IMR-90 (cell line): ENCODE data around the gene NFIX. TPM values are rescaled to one million over a fixed set of nuclear protein-coding genes. Genes with fewer than 3 reads are reported as not detected.
A peak's percentile ranks its signal among the peaks of the same experiment; 100 is the strongest.

ENCODE experiments used
- ATAC-seq: fragments of 200-7000 bp; cut with Tn5 transposase; 2 replicates; pipeline ENCODE4 v1.9.1; 2020; ENCODE audit warnings: low read depth, mild to moderate bottlenecking, moderate library complexity
- BruUV-seq: library from RNA; stranded (reverse); fragments of 400-500 nt; replicated peaks from 2 replicates; lab custom pipeline; 2021; lab: Mats Ljungman, UMichigan
- CTCF ChIA-PET: fragments of 300-600 bp; formaldehyde crosslinking; extraction: SDS; loops from one replicate; lab custom pipeline; 2021; ENCODE audit warnings: antibody characterized with exemption; lab: Yijun Ruan, JAX
- POLR2A ChIA-PET: fragments of 300-600 bp; sonication (Branson Sonifier 250); formaldehyde crosslinking; loops from one replicate; lab custom pipeline; 2022; ENCODE audit warnings: antibody characterized with exemption; ENCODE audit not compliant: unreplicated experiment; lab: Charles Lee
- DNase-seq: peaks from one replicate; pipeline ENCODE4 v3.0.0; 2013
- H2AFZ ChIP-seq: replicated peaks from 2 replicates; pipeline ENCODE3; 2013; ENCODE audit warnings: low read length, mild to moderate bottlenecking; ENCODE audit not compliant: poor library complexity
- H2AK5ac ChIP-seq: 2 replicates; pipeline ENCODE4 v1.6.1; 2013; ENCODE audit warnings: low read depth, low read length, inconsistent platforms
- H2AK9ac ChIP-seq: replicated peaks from 2 replicates; pipeline ENCODE3; 2013; ENCODE audit warnings: mild to moderate bottlenecking, low read depth, low read length, moderate library complexity; ENCODE audit not compliant: poor library complexity
- H2BK120ac ChIP-seq: 2 replicates; pipeline ENCODE4 v1.6.1; 2013; ENCODE audit warnings: low read depth, low read length, inconsistent platforms
- H2BK15ac ChIP-seq: 3 replicates; pipeline ENCODE4 v1.6.1; 2013; ENCODE audit warnings: low read depth, low read length, inconsistent platforms
- H2BK20ac ChIP-seq: 2 replicates; pipeline ENCODE4 v1.6.1; 2013; ENCODE audit warnings: low read depth, mild to moderate bottlenecking, inconsistent platforms, low read length, moderate library complexity
- H2BK5ac ChIP-seq: 2 replicates; pipeline ENCODE4 v1.6.1; 2013; ENCODE audit warnings: mild to moderate bottlenecking, low read depth, low read length, inconsistent platforms; ENCODE audit not compliant: poor library complexity, severe bottlenecking
- H3K14ac ChIP-seq: replicated peaks from 2 replicates; pipeline ENCODE4 v1.6.1; 2013; ENCODE audit warnings: low read depth, low read length, inconsistent platforms
- H3K18ac ChIP-seq: 2 replicates; pipeline ENCODE4 v1.6.1; 2013; ENCODE audit warnings: low read depth, low read length, control low read depth
- H3K23ac ChIP-seq: 2 replicates; pipeline ENCODE4 v1.6.1; 2013; ENCODE audit warnings: low read depth, low read length, inconsistent platforms
- H3K27ac ChIP-seq: 2 replicates; pipeline ENCODE4 v1.5.1; 2013; ENCODE audit warnings: mild to moderate bottlenecking, control low read depth, low read length; ENCODE audit not compliant: insufficient read depth
- H3K27me3 ChIP-seq: 2 replicates; pipeline ENCODE4 v1.6.1; 2013; ENCODE audit warnings: low read length; ENCODE audit not compliant: control insufficient read depth, insufficient read depth
- H3K36me3 ChIP-seq: 2 replicates; pipeline ENCODE4 v1.6.1; 2013; ENCODE audit warnings: low read length, mixed read lengths; ENCODE audit not compliant: control insufficient read depth, insufficient read depth
- H3K4ac ChIP-seq: 2 replicates; pipeline ENCODE4 v1.6.1; 2013; ENCODE audit warnings: low read depth, low read length, inconsistent platforms
- H3K4me1 ChIP-seq: 2 replicates; pipeline ENCODE4 v1.6.1; 2013; ENCODE audit warnings: low read length, mixed read lengths; ENCODE audit not compliant: control insufficient read depth, insufficient read depth
- H3K4me2 ChIP-seq: 2 replicates; pipeline ENCODE4 v1.6.1; 2013; ENCODE audit warnings: low read depth, mild to moderate bottlenecking, control low read depth, low read length, moderate library complexity
- H3K4me3 ChIP-seq: 2 replicates; pipeline ENCODE4 v1.5.1; 2013; ENCODE audit warnings: low read depth, mild to moderate bottlenecking, control low read depth, low read length, moderate library complexity; ENCODE audit not compliant: insufficient read depth
- H3K56ac ChIP-seq: 2 replicates; pipeline ENCODE4 v1.6.1; 2013; ENCODE audit warnings: low read length, inconsistent platforms; ENCODE audit not compliant: insufficient read depth; ENCODE audit errors: extremely low read depth
- H3K79me1 ChIP-seq, 2 experiments: 2 replicates each; pipeline ENCODE4 v1.6.1; 2013; ENCODE audit warnings: low read length in 2 of 2, inconsistent platforms in 1 of 2, low read depth in 1 of 2
- H3K9ac ChIP-seq: 2 replicates; pipeline ENCODE4 v1.6.1; 2013; ENCODE audit warnings: low read depth, low read length, control low read depth
- H3K9me1 ChIP-seq: 2 replicates; pipeline ENCODE4 v1.6.1; 2013; ENCODE audit warnings: low read length, inconsistent platforms; ENCODE audit not compliant: insufficient read depth
- H3K9me3 ChIP-seq: 2 replicates; pipeline ENCODE4 v1.6.1; 2013; ENCODE audit warnings: low read length; ENCODE audit not compliant: control insufficient read depth, insufficient read depth
- H4K20me1 ChIP-seq: 2 replicates; pipeline ENCODE4 v1.6.1; 2013; ENCODE audit warnings: low read length, inconsistent platforms; ENCODE audit not compliant: insufficient read depth
- H4K5ac ChIP-seq: 2 replicates; pipeline ENCODE4 v1.6.1; 2013; ENCODE audit warnings: mild to moderate bottlenecking, low read depth, low read length, control low read depth
- H4K8ac ChIP-seq, 2 experiments: 2 replicates each; pipeline ENCODE4 v1.6.1; 2013; ENCODE audit warnings: low read depth in 2 of 2, low read length in 2 of 2, control low read depth in 1 of 2, inconsistent platforms in 1 of 2
- H4K91ac ChIP-seq: 2 replicates; pipeline ENCODE4 v1.6.1; 2013; ENCODE audit warnings: low read depth, low read length, inconsistent platforms; ENCODE audit not compliant: insufficient read depth
- BHLHE40 ChIP-seq: fragments of 150-350 bp; IDR thresholded peaks from 2 replicates; pipeline ENCODE4 v1.6.1; 2016; ENCODE audit warnings: mild to moderate bottlenecking, low read depth, low read length
- CEBPB ChIP-seq: IDR thresholded peaks from 2 replicates; pipeline ENCODE4 v1.6.1; 2012; ENCODE audit warnings: low read depth, low read length, improper control_type of control experiment
- ELK1 ChIP-seq: fragments of 150-350 bp; IDR thresholded peaks from 2 replicates; pipeline ENCODE4 v1.6.1; 2016; ENCODE audit warnings: low read depth, mild to moderate bottlenecking, low read length, moderate library complexity, borderline replicate concordance
- POLR2A ChIP-seq: IDR thresholded peaks from 2 replicates; pipeline ENCODE4 v1.6.1; 2012; ENCODE audit warnings: mild to moderate bottlenecking, low read depth, low read length
- RCOR1 ChIP-seq: IDR thresholded peaks from 2 replicates; pipeline ENCODE4 v1.6.1; 2012; ENCODE audit warnings: mild to moderate bottlenecking, low read length, improper control_type of control experiment; ENCODE audit not compliant: insufficient replicate concordance
- whole genome bisulfite sequencing, 2 experiments: methylation state at CpG; one replicate each; pipeline versions ENCODE4 v1.1.5 to v1.1.7; 2013; ENCODE audit warnings: missing lambda C conversion rate in 2 of 2; ENCODE audit not compliant: insufficient read length in 1 of 2; ENCODE audit errors: extremely low coverage in 2 of 2; 5-methylcytosine and 5-hydroxymethylcytosine counted together
- dilution Hi-C: fragments of 300-500 bp; cut with HindIII; formaldehyde crosslinking; loops from one replicate; pipeline ENCODE4 v1.14.3; 2018; ENCODE audit warnings: low sequenced_read_pairs; ENCODE audit not compliant: unreplicated experiment
- in situ Hi-C: fragments of 300-500 bp; cut with MboI; formaldehyde crosslinking; loops from 3 replicates; pipeline ENCODE4 v1.14.3; 2019; ENCODE audit warnings: low sequenced_read_pairs, inconsistent platforms, mixed read lengths
- intact Hi-C: fragments of 100-400 bp; cut with micrococcal nuclease; formaldehyde crosslinking; loops from 2 replicates; pipeline ENCODE4 v1.10.0; 2022
- polyA plus RNA-seq, 3 experiments: library from polyadenylated mRNA; depleted of rRNA; stranded (reverse); fragments of >200 nt; gene quantifications; 2 replicates each; pipeline ENCODE4 v1.2.3, GENCODE V29; 2012; ENCODE audit warnings: low replicate concordance in 1 of 3
- total RNA-seq: library from RNA; depleted of rRNA; stranded (reverse); fragments of >200 nt; gene quantifications from 2 replicates; pipeline ENCODE4 v1.2.3, GENCODE V29; 2012

The NFIX gene
- total and polyA plus RNA-seq, 2 of the 4 experiments (the other 2 are of a cell fraction): 10.2 to 47.7 TPM

- no peak overlapping the region for H2BK5ac ChIP-seq
- peak overlapping the region; percentile 7 for H2BK120ac ChIP-seq
- DNase-seq (no peak), ATAC-seq (no peak)
- CTCF ChIA-PET: interaction anchor here (1.5 to 1.8 kb wide), 2 partner anchors 22 to 28 kb away, joined by 5 to 13 read pairs; no protein-coding TSS in a partner anchor
- H2AFZ ChIP-seq: no peak overlapping the region
- no peak overlapping the region for H3K4me2 ChIP-seq
- H3K4me3 ChIP-seq: no peak overlapping the region
- H3K9ac ChIP-seq: no peak overlapping the region
- H3K27me3 ChIP-seq: no peaks in the 10 kb centered on the region
- peaks cover 31% of the 10 kb centered on the region; the same call in 1 of the 2 replicates for H3K36me3 ChIP-seq
- H2AK5ac ChIP-seq: peak overlapping the region; percentile 82
- H3K14ac ChIP-seq: peak overlapping the region; percentile 73
- peak overlapping the region; percentile 62; the same call in 2 of the 3 replicates for H2BK15ac ChIP-seq
- peak overlapping the region; percentile 62 for H2BK20ac ChIP-seq
- no peak for TF ChIP-seq CEBPB
- TF ChIP-seq ELK1: no peak
- TF ChIP-seq BHLHE40: no peak
- TF ChIP-seq RCOR1: no peak
- TF ChIP-seq POLR2A: no peak
- peak overlapping the region; percentile 31; the same call in 1 of the 2 replicates for H3K27ac ChIP-seq
- dilution Hi-C loops: no loop called here
- POLR2A ChIA-PET: interaction anchor here (0.5 to 0.7 kb wide), 2 partner anchors 22 to 27 kb away, joined by 4 to 11 read pairs; no protein-coding TSS in a partner anchor
- H2AK9ac ChIP-seq: peak overlapping the region; percentile 21
- H3K56ac ChIP-seq: no peak overlapping the region
- peaks cover 38% of the 10 kb centered on the region for H3K4me1 ChIP-seq
- peak overlapping the region; percentile 49 to 61; a peak in 2 of 4 replicates for H4K8ac ChIP-seq
- peak overlapping the region; percentile 85 for H3K4ac ChIP-seq
- in situ Hi-C loops: no loop called here
- no peak overlapping the region; the same call in 1 of the 2 replicates for H3K18ac ChIP-seq
- peaks cover 51 to 99% of the 10 kb centered on the region in 2 experiments for H3K79me1 ChIP-seq
- BruUV-seq: no TSS peak
- intact Hi-C loops: loop anchor here (5.0 kb wide), 1 partner anchor 46 kb away; no protein-coding TSS in a partner anchor
- 97% methylated on average over 5 of the region's 13 CpGs; no CpG with 5 or more reads in 1 of the 2 experiments for WGBS, 2 experiments
- H4K5ac ChIP-seq: 0 out of 2 replicates have a peak overlapping the region, but pooled peaks have one; percentile 20
- H3K9me1 ChIP-seq: peaks cover 34% of the 10 kb centered on the region
- no peaks in the 10 kb centered on the region for H3K9me3 ChIP-seq
- peak overlapping the region; percentile 4; the same call in 1 of the 2 replicates for H3K23ac ChIP-seq
- peaks cover 15% of the 10 kb centered on the region for H4K20me1 ChIP-seq
- H4K91ac ChIP-seq: peak overlapping the region; percentile 72
Observed at GRCh38 chr19:13032837-13033236, 37.6 kb downstream of the NFIX start.
